NCI-H1694 treated with DMSO at 0.1 percent for 48 hours (cell line): ENCODE data around the gene CMTM3.

Experiments
- DNase-seq: peaks from one replicate; lab custom pipeline; 2025; lab: John Stamatoyannopoulos, UW

CMTM3 gene

DNA sequence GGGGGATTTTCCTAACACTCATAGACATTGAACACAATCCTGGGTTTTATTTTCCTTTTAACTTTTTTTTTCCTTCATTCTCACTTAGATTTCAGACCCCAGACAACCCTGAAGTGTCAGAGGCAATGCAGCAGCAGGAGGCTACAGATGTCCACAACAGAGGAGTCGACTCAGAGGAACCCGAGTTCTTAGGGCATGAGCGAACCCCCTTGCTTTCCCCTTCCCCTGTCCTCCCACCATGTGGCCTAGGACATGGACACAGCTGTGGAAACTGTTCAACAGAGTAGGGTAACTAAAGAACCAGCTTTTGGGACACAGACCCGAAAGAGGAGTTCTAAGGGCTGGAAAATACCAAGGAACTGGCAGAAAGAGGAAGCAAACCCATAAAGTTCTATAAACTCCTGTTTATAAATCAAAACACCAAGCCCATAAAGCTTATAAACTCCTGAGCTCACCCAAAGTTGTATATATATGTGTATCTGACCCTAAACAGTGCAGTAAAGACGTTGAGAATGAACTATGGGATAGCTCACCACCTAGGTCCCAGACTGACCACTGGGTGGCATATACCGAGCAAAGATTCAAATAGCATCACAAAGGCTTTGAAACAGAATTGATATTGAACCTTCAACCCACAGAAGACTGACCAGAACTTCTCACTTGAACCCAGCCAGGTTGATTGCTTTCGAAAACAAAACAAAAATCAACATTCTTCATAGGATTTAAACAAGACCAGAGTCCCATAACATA lies 58.1 kb downstream of the CMTM3 start:
- DNase-seq, result no peak
